GM12875 (cell line): ENCODE measurements around the gene ZNF331.

Source experiments
- H3K4me3 ChIP-seq: one replicate; pipeline ENCODE4 v1.5.1; 2011; ENCODE audit warnings: low read depth, low read length, control low read depth
- CTCF ChIP-seq: IDR thresholded peaks from 2 replicates; pipeline ENCODE4 v1.5.1; 2011; ENCODE audit warnings: low read depth, mild to moderate bottlenecking, control low read depth, inconsistent platforms, low read length, moderate library complexity, borderline replicate concordance; ENCODE audit not compliant: insufficient read depth

The ZNF331 gene

GRCh38 chr19:53518121-53518520, 19.8 kb upstream of the ZNF331 start:
- no peak for TF ChIP-seq CTCF
- no peak overlapping the region for H3K4me3 ChIP-seq

- no peak overlapping the region for H3K4me3 ChIP-seq
- no peak for TF ChIP-seq CTCF
Measured at GRCh38 chr19:53518716-53519115, 19.2 kb upstream of the ZNF331 start.

- TF ChIP-seq CTCF: no peak
- H3K4me3 ChIP-seq: no peak overlapping the region
Measured at GRCh38 chr19:53519446-53519845, 18.5 kb upstream of the ZNF331 start.

- TF ChIP-seq CTCF: no peak
- H3K4me3 ChIP-seq: peak overlapping the region; percentile 67
Measured at GRCh38 chr19:53520163-53520546, 17.8 kb upstream of the ZNF331 start.

GRCh38 chr19:53520547-53521372, 17.2 kb upstream of the ZNF331 start:
- H3K4me3 ChIP-seq: peak overlapping the region; percentile 67
- TF ChIP-seq CTCF: no peak

GRCh38 chr19:53521373-53522202, 16.4 kb upstream of the ZNF331 start:
- no peak for TF ChIP-seq CTCF
- peak overlapping the region; percentile 67 for H3K4me3 ChIP-seq
